H1 (cell line): ENCODE measurements around the gene P2RX1.

ENCODE experiments used
- BRCA1 ChIP-seq: IDR thresholded peaks from 2 replicates; pipeline ENCODE4 v1.6.1; 2012; ENCODE audit warnings: low read depth, low read length, improper control_type of control experiment
- CREB1 ChIP-seq: IDR thresholded peaks from 2 replicates; pipeline ENCODE4 v1.6.1; 2012; ENCODE audit warnings: inconsistent platforms
- EGR1 ChIP-seq: IDR thresholded peaks from 2 replicates; pipeline ENCODE4 v1.6.1; 2011; ENCODE audit warnings: low read depth, low read length, borderline replicate concordance
- EP300 ChIP-seq, 2 experiments: IDR thresholded peaks; 1 replicate in 1 of 2; 2 replicates in 1 of 2; pipeline ENCODE4 v1.6.1; 2011 to 2012; ENCODE audit warnings: low read depth in 2 of 2, low read length in 2 of 2, mild to moderate bottlenecking in 2 of 2, borderline replicate concordance in 1 of 2, inconsistent platforms in 1 of 2, moderate library complexity in 1 of 2
- POLR2A ChIP-seq, 2 experiments: IDR thresholded peaks; 1 replicate in 1 of 2; 2 replicates in 1 of 2; pipeline ENCODE4 v1.6.1; 2011; ENCODE audit warnings: low read depth in 2 of 2, low read length in 2 of 2, mild to moderate bottlenecking in 2 of 2; ENCODE audit errors: control extremely low read depth in 1 of 2
- RBBP5 ChIP-seq: IDR thresholded peaks from 2 replicates; pipeline ENCODE4 v1.7.1; 2012; ENCODE audit warnings: low read depth, mild to moderate bottlenecking, inconsistent platforms, low read length, moderate library complexity, borderline replicate concordance
- SIRT6 ChIP-seq: IDR thresholded peaks from one replicate; pipeline ENCODE4 v1.7.1; 2012; ENCODE audit warnings: low read length, inconsistent platforms
- SP2 ChIP-seq: IDR thresholded peaks from 2 replicates; pipeline ENCODE4 v1.6.1; 2012; ENCODE audit warnings: mild to moderate bottlenecking, low read length, inconsistent platforms
- SRF ChIP-seq: IDR thresholded peaks from 2 replicates; pipeline ENCODE4 v1.6.1; 2011; ENCODE audit warnings: mild to moderate bottlenecking, low read depth, low read length, moderate library complexity
- YY1 ChIP-seq: IDR thresholded peaks from 2 replicates; pipeline ENCODE4 v1.6.1; 2011; ENCODE audit warnings: low read depth, mild to moderate bottlenecking, low read length
- TF ChIP-seq, protein P1 (sequence below), 3 experiments: IDR thresholded peaks; 1 replicate in 2 of 3; 2 replicates in 1 of 3; pipeline versions ENCODE4 v1.5.1 to v1.6.1; 2011; ENCODE audit warnings: low read length in 3 of 3, mild to moderate bottlenecking in 3 of 3, inconsistent platforms in 2 of 3, low read depth in 1 of 3, moderate library complexity in 1 of 3; ENCODE audit not compliant: insufficient read depth in 1 of 3; ENCODE audit errors: control extremely low read depth in 1 of 3
- TF ChIP-seq, protein P2 (sequence below): IDR thresholded peaks from 2 replicates; pipeline ENCODE4 v1.6.1; 2011; ENCODE audit warnings: low read length, improper control_type of control experiment

DNA sequence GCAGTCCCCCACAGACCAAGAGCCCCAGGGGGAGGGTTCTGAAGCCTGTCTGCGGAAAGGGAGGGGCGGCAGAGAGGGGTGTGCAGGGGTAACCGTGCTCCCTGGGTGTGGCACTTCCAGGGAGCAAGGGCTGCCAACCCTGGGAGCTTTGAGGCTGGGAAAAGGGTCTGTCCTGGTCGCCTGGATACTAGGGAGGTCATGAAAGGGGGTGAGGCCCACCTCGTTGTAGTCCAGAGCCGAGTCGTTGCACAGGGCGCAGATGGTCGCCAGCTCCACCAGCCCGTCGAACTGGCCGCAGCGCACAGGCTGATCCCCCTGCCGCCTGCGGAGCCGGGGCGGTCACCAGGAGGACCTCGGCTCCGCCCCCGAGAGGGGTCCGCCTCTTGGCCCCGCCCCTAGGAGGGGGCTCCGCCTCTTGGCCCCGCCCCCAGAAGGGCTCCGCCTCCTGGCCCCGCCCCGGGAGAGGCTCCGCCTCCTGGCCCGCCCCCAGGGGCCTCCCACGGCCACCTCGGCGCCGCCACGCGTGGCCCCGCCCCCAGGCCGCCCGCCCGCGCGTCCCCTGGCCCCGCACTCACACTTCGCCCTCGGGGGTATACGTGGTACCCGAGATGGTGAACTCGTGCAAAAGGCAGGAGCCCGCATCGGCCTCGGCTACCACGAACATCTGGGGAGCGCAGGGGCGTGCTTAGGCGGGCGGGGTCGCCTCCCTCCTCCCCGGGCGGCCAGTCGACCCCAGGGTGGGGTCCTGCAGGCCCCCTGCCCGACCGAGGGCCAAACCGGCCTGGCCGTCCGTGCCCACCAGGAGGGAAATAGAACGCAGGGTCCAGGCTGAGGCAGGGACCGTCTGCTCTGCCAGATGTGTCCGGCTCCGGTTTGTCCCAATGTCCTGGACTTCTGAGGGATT, 28.5 kb upstream of the P2RX1 start:
- TF ChIP-seq SP2 (no peak), POLR2A (IDR thresholded peaks at IDR 0.05; ENCODE audit: control extremely low read depth in 1 of 2, low read depth in 2 of 2, low read length in 2 of 2) (no peak), SRF (no peak), BRCA1 (no peak), RBBP5 (no peak), CREB1 (no peak; the same call in 1 of the 2 replicates), EP300 (IDR thresholded peaks at IDR 0.05; ENCODE audit: borderline replicate concordance in 1 of 2, low read depth in 2 of 2, low read length in 2 of 2) (no peak), EGR1 (no peak), YY1 (no peak), SIRT6 (no peak)
- TF ChIP-seq, protein P1, sequence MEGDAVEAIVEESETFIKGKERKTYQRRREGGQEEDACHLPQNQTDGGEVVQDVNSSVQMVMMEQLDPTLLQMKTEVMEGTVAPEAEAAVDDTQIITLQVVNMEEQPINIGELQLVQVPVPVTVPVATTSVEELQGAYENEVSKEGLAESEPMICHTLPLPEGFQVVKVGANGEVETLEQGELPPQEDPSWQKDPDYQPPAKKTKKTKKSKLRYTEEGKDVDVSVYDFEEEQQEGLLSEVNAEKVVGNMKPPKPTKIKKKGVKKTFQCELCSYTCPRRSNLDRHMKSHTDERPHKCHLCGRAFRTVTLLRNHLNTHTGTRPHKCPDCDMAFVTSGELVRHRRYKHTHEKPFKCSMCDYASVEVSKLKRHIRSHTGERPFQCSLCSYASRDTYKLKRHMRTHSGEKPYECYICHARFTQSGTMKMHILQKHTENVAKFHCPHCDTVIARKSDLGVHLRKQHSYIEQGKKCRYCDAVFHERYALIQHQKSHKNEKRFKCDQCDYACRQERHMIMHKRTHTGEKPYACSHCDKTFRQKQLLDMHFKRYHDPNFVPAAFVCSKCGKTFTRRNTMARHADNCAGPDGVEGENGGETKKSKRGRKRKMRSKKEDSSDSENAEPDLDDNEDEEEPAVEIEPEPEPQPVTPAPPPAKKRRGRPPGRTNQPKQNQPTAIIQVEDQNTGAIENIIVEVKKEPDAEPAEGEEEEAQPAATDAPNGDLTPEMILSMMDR (IDR thresholded peaks at IDR 0.05; ENCODE audit: control extremely low read depth in 1 of 3, insufficient read depth in 1 of 3, low read depth in 1 of 3, low read length in 3 of 3), result no peak
- TF ChIP-seq, protein P2, sequence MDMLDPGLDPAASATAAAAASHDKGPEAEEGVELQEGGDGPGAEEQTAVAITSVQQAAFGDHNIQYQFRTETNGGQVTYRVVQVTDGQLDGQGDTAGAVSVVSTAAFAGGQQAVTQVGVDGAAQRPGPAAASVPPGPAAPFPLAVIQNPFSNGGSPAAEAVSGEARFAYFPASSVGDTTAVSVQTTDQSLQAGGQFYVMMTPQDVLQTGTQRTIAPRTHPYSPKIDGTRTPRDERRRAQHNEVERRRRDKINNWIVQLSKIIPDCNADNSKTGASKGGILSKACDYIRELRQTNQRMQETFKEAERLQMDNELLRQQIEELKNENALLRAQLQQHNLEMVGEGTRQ, result no peak
